Stimulated activated CD8-positive, alpha-beta memory T cell treated with anti-CD3 and anti-CD28 coated beads, Interleukin-4, amount 100 ng/mL, for 48 hours (primary cell): ENCODE results near the gene PLA2G2D.
"Not testable (repeated sequence)": the region's sequence is repeated elsewhere in the genome, so short reads cannot be mapped to it uniquely, and the experiment has no call there.

Source experiments
- DNase-seq: peaks from one replicate; pipeline ENCODE4 v3.0.0-alpha.2; 2020

The PLA2G2D gene

GRCh38 chr1:20142001-20142710 lies 22.8 kb upstream of the PLA2G2D start:
- no peak for DNase-seq

- DNase-seq = no peak
Observed at GRCh38 chr1:20141466-20141865, 22.1 kb upstream of the PLA2G2D start.

GRCh38 chr1:20141001-20141400 lies 21.7 kb upstream of the PLA2G2D start:
- no peak for DNase-seq

- no peak for DNase-seq
Observed at GRCh38 chr1:20139776-20140612, 20.7 kb upstream of the PLA2G2D start.

GRCh38 chr1:20138961-20139550 lies 19.7 kb upstream of the PLA2G2D start, which contains the start of gene PLA2G2F:
Gene PLA2G2F, plus strand, starts transcription at chr1:20139323. Its CDS starts 105 bp downstream, at chr1:20139428.
- DNase-seq = no peak

GRCh38 chr1:20138346-20138745 lies 19.0 kb upstream of the PLA2G2D start:
- DNase-seq = no peak

GRCh38 chr1:20137604-20138003 lies 18.3 kb upstream of the PLA2G2D start:
- DNase-seq = no peak

- no peak for DNase-seq
Observed at GRCh38 chr1:20137055-20137454, 17.7 kb upstream of the PLA2G2D start.

- DNase-seq = no peak
Observed at GRCh38 chr1:20136249-20136648, 16.9 kb upstream of the PLA2G2D start.

- no peak for DNase-seq
Observed at GRCh38 chr1:20134995-20135394, 15.7 kb upstream of the PLA2G2D start.

- not testable (repeated sequence) for DNase-seq
Observed at GRCh38 chr1:20130518-20130917, 11.2 kb upstream of the PLA2G2D start.

- no peak for DNase-seq
Observed at GRCh38 chr1:20126806-20127440, 7.6 kb upstream of the PLA2G2D start.

GRCh38 chr1:20126041-20126805 lies 6.9 kb upstream of the PLA2G2D start:
- DNase-seq = no peak

- DNase-seq = no peak
Observed at GRCh38 chr1:20125100-20125499, 5.8 kb upstream of the PLA2G2D start.

GRCh38 chr1:20124456-20125057 lies 5.2 kb upstream of the PLA2G2D start:
- DNase-seq = no peak

- DNase-seq = no peak
Observed at GRCh38 chr1:20123722-20124455, 4.6 kb upstream of the PLA2G2D start.

GRCh38 chr1:20120796-20121195 lies 1.5 kb upstream of the PLA2G2D start:
- DNase-seq = no peak

GRCh38 chr1:20117236-20117635 lies 2.1 kb downstream of the PLA2G2D start:
- DNase-seq = no peak

GRCh38 chr1:20115916-20116315 lies 3.4 kb downstream of the PLA2G2D start:
- no peak for DNase-seq

GRCh38 chr1:20115479-20115878 lies 3.9 kb downstream of the PLA2G2D start:
- no peak for DNase-seq

GRCh38 chr1:20114021-20114648 lies 5.2 kb downstream of the PLA2G2D start:
- DNase-seq = no peak
